Fibroblast of pulmonary artery (primary cell): Measurements from ENCODE around the gene PLEKHF1.

Source experiments
- DNase-seq: peaks from one replicate; pipeline ENCODE4 v3.0.0-alpha.2; 2010; ENCODE audit warnings: low read depth
- H3K4me3 ChIP-seq: replicated peaks from 2 replicates; pipeline ENCODE4 v1.5.1; 2011; ENCODE audit warnings: low read depth, mild to moderate bottlenecking, control low read depth, low read length, moderate library complexity
- TF ChIP-seq, protein P1 (sequence below): IDR thresholded peaks from 2 replicates; pipeline ENCODE4 v1.5.1; 2011; ENCODE audit warnings: mild to moderate bottlenecking, control low read depth, low read length, inconsistent platforms; ENCODE audit errors: missing control alignments

The PLEKHF1 gene

DNA sequence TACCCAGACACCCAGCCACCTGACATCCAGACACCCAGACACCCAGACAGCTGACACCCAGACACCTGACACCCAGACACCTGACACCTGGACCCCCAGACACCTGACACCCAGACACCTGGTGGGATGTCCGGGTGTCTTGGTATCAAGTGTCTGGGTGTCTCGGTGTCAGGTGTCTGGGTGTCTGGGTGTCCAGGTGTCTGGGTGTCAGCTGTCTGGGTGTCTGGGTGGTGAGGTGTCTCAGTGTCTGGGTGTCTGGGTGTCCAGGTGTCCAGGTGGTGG lies 31.2 kb downstream of the PLEKHF1 start:
- TF ChIP-seq, protein P1, sequence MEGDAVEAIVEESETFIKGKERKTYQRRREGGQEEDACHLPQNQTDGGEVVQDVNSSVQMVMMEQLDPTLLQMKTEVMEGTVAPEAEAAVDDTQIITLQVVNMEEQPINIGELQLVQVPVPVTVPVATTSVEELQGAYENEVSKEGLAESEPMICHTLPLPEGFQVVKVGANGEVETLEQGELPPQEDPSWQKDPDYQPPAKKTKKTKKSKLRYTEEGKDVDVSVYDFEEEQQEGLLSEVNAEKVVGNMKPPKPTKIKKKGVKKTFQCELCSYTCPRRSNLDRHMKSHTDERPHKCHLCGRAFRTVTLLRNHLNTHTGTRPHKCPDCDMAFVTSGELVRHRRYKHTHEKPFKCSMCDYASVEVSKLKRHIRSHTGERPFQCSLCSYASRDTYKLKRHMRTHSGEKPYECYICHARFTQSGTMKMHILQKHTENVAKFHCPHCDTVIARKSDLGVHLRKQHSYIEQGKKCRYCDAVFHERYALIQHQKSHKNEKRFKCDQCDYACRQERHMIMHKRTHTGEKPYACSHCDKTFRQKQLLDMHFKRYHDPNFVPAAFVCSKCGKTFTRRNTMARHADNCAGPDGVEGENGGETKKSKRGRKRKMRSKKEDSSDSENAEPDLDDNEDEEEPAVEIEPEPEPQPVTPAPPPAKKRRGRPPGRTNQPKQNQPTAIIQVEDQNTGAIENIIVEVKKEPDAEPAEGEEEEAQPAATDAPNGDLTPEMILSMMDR, result no peak
- no peak overlapping the region for H3K4me3 ChIP-seq
- no peak for DNase-seq

DNA sequence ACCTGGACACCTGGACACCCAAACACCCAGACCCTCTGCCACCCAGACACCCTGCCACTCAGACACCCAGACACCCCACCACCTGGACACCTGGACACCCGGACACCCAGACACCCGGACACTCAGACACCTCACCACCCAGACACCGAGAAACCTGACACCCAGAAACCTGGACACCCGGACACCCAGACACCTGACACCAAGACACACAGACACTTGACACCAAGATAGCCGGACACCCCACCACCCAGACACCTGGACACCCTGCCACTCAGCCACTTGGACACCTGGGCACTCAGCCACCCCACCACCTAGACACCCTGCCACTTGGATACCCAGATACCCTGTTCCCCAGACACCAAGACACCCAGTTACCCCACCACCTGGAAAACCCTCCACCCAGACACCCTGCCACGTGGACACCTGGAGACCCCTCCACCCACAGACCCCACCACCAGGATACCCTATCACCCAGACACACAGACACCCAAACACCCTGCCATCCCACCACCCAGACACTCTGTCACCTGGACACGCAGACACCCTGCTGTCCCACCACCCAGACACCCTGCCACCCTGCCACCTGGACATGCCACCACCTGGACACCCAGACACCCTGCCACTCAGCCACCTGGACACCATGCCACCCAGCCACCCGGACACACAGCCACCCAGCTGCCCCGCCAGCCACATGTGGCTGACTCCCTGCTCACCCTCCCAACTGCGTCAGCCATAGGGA lies 32.4 kb downstream of the PLEKHF1 start:
- H3K4me3 ChIP-seq, result no peak overlapping the region
- DNase-seq, result no peak
- TF ChIP-seq, protein P1, result no peak

DNA sequence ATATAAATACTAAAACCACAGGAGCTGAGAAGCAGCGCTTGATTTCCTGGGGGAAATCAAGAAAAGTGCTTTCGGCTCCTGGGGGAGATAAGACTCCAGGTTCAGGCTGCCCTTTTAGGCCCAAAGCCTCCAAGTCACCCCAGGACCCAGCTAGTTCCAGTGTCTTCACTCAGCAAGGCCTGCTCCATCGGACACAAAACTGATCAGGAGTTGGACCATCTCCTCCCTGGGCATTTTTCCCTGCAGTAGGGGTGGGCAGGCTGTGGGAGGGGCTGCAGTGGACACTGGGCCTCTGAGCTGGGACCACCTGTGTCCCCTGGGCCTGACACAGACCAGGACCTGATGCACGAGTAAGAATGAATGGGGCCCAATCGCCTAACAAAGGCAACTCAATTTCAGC lies 34.6 kb downstream of the PLEKHF1 start:
- TF ChIP-seq, protein P1, result no peak
- H3K4me3 ChIP-seq, result no peak overlapping the region
- DNase-seq, result no peak

DNA sequence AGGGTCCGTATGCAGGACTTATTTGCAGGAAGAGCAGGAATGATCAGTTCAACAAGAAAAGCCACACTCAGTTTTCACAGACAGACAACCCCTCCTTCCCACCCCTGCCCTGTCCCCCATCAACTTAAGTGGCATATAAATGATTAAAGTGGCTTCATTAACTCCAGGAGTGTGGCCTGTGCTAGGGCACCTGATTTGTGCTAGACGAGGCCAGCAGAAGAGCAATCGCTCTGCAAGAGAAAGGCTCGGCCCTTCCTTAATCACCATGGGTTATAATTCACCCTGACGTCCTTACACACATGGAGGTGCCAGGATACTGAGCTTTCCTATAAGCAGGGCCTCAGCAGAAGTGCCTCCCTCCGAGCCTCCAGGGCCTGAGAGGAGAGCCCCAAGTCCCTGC lies 35.2 kb downstream of the PLEKHF1 start:
- TF ChIP-seq, protein P1, result no peak
- H3K4me3 ChIP-seq, result no peak overlapping the region
- DNase-seq, result no peak

DNA sequence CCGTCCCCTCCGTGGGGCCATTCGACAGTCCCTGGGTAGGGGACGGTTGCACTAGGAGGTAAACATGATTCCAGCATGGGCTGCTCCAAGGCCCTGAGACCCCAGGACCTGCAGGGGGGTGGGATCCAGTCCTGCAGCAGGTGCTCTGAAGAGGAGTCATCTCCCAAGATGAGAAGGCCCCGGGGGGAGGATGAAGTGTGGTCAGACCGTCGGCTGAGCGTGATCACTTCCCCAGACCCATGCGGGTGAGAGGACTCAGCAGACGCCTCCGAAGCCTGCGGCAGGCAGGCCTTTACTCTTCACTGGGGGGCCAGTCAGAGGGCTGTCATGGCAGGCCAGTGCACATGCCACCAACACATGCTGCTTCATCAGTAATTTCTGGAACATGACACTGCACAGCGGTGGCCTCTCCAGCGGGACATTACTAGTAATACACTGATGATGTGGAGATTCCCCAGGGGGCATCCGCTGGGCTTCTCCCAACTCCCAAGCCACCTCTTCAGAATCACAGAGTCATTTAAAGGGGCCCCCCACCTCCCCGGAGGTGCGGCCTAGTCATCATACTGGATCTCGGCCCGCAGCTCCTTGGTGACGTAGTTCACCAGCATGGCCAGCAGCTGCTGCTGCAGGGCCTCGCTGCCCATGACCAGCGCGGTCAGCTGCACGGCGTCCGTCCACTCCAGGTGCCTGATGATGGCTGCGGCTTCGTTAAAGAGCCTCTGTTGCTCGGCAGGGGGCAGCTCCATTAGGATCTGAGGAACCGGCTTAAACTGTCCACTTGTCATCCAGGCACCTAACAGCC lies 37.1 kb downstream of the PLEKHF1 start:
- TF ChIP-seq, protein P1, result no peak
- H3K4me3 ChIP-seq, result no peak overlapping the region
- DNase-seq, result no peak

DNA sequence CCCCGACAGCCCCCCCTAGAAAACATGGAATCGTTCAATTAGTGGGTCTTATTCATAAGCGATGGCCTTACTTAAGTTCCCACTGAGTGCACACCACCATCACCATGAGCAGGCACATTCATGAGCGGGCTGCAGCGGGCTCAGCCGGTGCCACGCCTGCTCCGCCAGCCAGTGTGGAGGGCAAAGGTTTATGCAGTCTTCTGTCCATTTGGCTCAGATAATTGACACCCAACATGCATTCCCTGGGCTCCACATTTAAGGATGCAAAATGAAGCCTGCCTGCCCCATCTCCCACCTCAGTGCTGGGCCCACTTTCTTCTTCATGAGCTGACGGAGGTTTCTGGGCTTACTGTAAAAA lies 37.7 kb downstream of the PLEKHF1 start:
- TF ChIP-seq, protein P1, result no peak
- DNase-seq, result no peak
- H3K4me3 ChIP-seq, result no peak overlapping the region
